HepG2 (cell line): ENCODE results near the gene CHKA. TPM values are rescaled to one million over a fixed set of nuclear protein-coding genes. Genes with fewer than 3 reads are reported as not detected.

Source experiments
- FOXO1 ChIP-seq: sonication (generic); formaldehyde crosslinking; IDR thresholded peaks from 2 replicates; pipeline ENCODE4 v1.4.0; 2020; ENCODE audit warnings: missing genetic modification reagents
- IRX3 ChIP-seq: sonication (generic); formaldehyde crosslinking; IDR thresholded peaks from 2 replicates; pipeline ENCODE4 v1.8.1; 2023; ENCODE audit warnings: mild to moderate bottlenecking, low read depth, missing genetic modification reagents, borderline replicate concordance
- KDM5A ChIP-seq: fragments of 200-600 bp; sonication (generic); IDR thresholded peaks from 2 replicates; pipeline ENCODE4 v1.7.0; 2018; ENCODE audit warnings: antibody characterized with exemption, mild to moderate bottlenecking, low read length, borderline replicate concordance
- KDM5B ChIP-seq: sonication (generic); formaldehyde crosslinking; IDR thresholded peaks from 2 replicates; pipeline ENCODE4 v1.4.0; 2020; ENCODE audit warnings: missing genetic modification reagents, mild to moderate bottlenecking, borderline replicate concordance
- KLF16 ChIP-seq, 2 experiments: sonication (generic) in 1 of 2; formaldehyde crosslinking in 1 of 2; IDR thresholded peaks; 2 replicates each; pipeline versions ENCODE4 v1.6.1 to v1.8.0; 2016 to 2023; ENCODE audit warnings: missing genetic modification reagents in 2 of 2, missing compliant biosample characterization in 1 of 2
- MAF1 ChIP-seq: sonication (generic); formaldehyde crosslinking; IDR thresholded peaks from 2 replicates; pipeline ENCODE4 v1.5.0; 2020; ENCODE audit warnings: missing genetic modification reagents, borderline replicate concordance
- NCOA5 ChIP-seq: sonication (generic); formaldehyde crosslinking; IDR thresholded peaks from 2 replicates; pipeline ENCODE4 v1.4.0; 2020; ENCODE audit warnings: missing genetic modification reagents
- REPIN1 ChIP-seq: sonication (generic); formaldehyde crosslinking; IDR thresholded peaks from 2 replicates; pipeline ENCODE4 v1.8.0; 2022; ENCODE audit warnings: missing genetic modification reagents, low read depth, mild to moderate bottlenecking, borderline replicate concordance
- SRSF1 ChIP-seq: fragments of 200-400 bp; formaldehyde crosslinking; optimal IDR thresholded peaks from 2 replicates; pipeline ENCODE3; 2017; ENCODE audit warnings: mild to moderate bottlenecking, low read depth, low read length, moderate library complexity
- ZBTB2 ChIP-seq: sonication (generic); formaldehyde crosslinking; IDR thresholded peaks from 2 replicates; pipeline ENCODE4 v1.8.0; 2022; ENCODE audit warnings: low read depth, missing genetic modification reagents
- ZBTB42 ChIP-seq: sonication (generic); formaldehyde crosslinking; IDR thresholded peaks from 2 replicates; pipeline ENCODE4 v1.5.0; 2020; ENCODE audit warnings: mild to moderate bottlenecking, missing genetic modification reagents
- ZFP82 ChIP-seq: sonication (generic); formaldehyde crosslinking; IDR thresholded peaks from 2 replicates; pipeline ENCODE4 v1.5.1; 2020; ENCODE audit warnings: mild to moderate bottlenecking, missing genetic modification reagents, borderline replicate concordance
- ZMAT5 ChIP-seq: sonication (generic); formaldehyde crosslinking; IDR thresholded peaks from 2 replicates; pipeline ENCODE4 v1.5.0; 2020; ENCODE audit warnings: mild to moderate bottlenecking, low read depth, missing genetic modification reagents, borderline replicate concordance
- ZMYM4 ChIP-seq: sonication (generic); formaldehyde crosslinking; IDR thresholded peaks from 2 replicates; pipeline ENCODE4 v1.8.1; 2023; ENCODE audit warnings: mild to moderate bottlenecking, missing genetic modification reagents
- ZNF569 ChIP-seq: sonication (generic); formaldehyde crosslinking; IDR thresholded peaks from 2 replicates; pipeline ENCODE4 v1.5.0; 2020; ENCODE audit warnings: mild to moderate bottlenecking, missing genetic modification reagents, moderate library complexity, borderline replicate concordance
- polyA plus RNA-seq, 8 experiments: library from polyadenylated mRNA; depleted of rRNA in 3 of 8; stranded (reverse) in 7 of 8; unstranded in 1 of 8; fragments of >200 nt; fragmentation: Illumina TruSeq in 4 of 8; extraction: Trizol in 4 of 8; gene quantifications; 2 replicates each; pipeline versions ENCODE4 v1.2.1 to v1.2.3, GENCODE V29; 2011 to 2016; ENCODE audit warnings: low read depth in 4 of 8, missing spikeins in 1 of 8, mixed read lengths in 1 of 8; ENCODE audit not compliant: insufficient read depth in 1 of 8
- total RNA-seq, 5 experiments: library from RNA; depleted of rRNA; stranded (reverse); fragments of >200 nt; fragmentation: Illumina TruSeq; extraction: Trizol; gene quantifications; 2 replicates each; pipeline ENCODE4 v1.2.3, GENCODE V29; 2016; ENCODE audit warnings: low read depth in 1 of 5
- TF ChIP-seq, protein P1 (sequence below): sonication (generic); formaldehyde crosslinking; IDR thresholded peaks from 2 replicates; pipeline ENCODE4 v1.4.0; 2020; ENCODE audit warnings: missing genetic modification reagents, borderline replicate concordance
- TF ChIP-seq, protein P2 (sequence below), 2 experiments: sonication (generic) in 1 of 2; formaldehyde crosslinking in 1 of 2; IDR thresholded peaks; 2 replicates each; pipeline versions ENCODE4 v1.4.0 to v1.6.1; 2016 to 2020; ENCODE audit warnings: borderline replicate concordance in 1 of 2, low read depth in 1 of 2, mild to moderate bottlenecking in 1 of 2, missing genetic modification reagents in 1 of 2

Gene CHKA
- total and polyA plus RNA-seq, 2 of the 13 experiments (the other 11 are each of a cell fraction or from before 2014, with no cell fraction given), result 71.6 to 92.7 TPM

DNA sequence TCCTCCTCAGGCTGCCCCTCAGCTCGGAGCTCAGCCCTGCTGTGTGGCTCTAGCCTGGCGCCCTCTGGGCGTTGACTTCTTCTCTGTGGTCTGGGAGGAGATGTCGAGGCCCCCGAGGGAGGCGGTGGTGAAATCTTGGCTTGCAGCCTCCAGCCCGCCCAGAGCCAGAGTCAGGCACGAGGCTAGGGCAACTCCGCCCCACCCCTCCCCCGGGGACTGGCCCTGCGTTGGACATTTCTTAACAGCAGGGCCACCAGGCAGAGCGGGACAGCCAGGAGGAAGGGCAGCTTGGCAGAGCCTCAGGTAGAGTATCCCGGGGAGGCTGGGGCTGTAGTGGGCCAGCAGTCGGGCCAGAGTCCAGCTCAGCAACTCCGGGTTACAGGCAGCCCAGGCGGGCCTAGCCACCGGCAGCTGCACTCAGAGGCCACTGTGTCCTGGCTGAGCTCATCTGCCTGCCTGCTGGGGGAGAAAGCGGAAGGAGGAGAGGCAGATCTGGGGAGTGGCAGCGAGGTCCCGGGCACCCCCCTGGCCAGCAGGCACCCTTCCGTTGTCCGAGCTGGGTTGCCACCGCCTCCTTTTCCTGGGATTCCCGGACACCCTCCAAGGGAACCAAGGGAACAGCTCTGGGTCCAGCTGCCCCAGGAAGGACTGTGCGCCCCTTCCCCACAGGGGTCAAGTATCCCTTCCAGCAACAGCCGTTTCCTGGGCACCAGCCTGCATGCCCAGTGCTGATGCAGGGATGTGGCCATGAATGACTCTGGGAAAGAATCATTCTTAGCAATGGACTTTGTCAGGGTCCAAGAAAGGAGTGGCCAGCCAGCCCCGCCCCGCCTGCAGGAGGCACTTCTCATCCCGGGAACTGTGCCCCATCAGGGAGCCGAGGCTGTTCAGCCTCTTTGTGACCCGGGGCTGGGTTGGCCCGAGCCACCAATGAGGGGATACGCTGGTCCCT, 110.8 kb downstream of the CHKA start, which contains the start of gene ALDH3B1 (continued):
- no peak for TF ChIP-seq ZNF569 (CRISPR knock-in tag)
- no peak for TF ChIP-seq ZFP82 (CRISPR knock-in tag)
- TF ChIP-seq, protein P1, sequence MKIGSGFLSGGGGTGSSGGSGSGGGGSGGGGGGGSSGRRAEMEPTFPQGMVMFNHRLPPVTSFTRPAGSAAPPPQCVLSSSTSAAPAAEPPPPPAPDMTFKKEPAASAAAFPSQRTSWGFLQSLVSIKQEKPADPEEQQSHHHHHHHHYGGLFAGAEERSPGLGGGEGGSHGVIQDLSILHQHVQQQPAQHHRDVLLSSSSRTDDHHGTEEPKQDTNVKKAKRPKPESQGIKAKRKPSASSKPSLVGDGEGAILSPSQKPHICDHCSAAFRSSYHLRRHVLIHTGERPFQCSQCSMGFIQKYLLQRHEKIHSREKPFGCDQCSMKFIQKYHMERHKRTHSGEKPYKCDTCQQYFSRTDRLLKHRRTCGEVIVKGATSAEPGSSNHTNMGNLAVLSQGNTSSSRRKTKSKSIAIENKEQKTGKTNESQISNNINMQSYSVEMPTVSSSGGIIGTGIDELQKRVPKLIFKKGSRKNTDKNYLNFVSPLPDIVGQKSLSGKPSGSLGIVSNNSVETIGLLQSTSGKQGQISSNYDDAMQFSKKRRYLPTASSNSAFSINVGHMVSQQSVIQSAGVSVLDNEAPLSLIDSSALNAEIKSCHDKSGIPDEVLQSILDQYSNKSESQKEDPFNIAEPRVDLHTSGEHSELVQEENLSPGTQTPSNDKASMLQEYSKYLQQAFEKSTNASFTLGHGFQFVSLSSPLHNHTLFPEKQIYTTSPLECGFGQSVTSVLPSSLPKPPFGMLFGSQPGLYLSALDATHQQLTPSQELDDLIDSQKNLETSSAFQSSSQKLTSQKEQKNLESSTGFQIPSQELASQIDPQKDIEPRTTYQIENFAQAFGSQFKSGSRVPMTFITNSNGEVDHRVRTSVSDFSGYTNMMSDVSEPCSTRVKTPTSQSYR (CRISPR knock-in tag), result peak; percentile 49; the same call in 1 of the 2 replicates
- TF ChIP-seq FOXO1 (CRISPR knock-in tag), result no peak
- TF ChIP-seq KLF16 (CRISPR knock-in tag; IDR thresholded peaks at IDR 0.05), result no peak
- TF ChIP-seq NCOA5 (CRISPR knock-in tag), result no peak
- peak; percentile 75; the same call in 1 of the 2 replicates for TF ChIP-seq KDM5B
- no peak for TF ChIP-seq ZBTB2
- TF ChIP-seq, protein P2, sequence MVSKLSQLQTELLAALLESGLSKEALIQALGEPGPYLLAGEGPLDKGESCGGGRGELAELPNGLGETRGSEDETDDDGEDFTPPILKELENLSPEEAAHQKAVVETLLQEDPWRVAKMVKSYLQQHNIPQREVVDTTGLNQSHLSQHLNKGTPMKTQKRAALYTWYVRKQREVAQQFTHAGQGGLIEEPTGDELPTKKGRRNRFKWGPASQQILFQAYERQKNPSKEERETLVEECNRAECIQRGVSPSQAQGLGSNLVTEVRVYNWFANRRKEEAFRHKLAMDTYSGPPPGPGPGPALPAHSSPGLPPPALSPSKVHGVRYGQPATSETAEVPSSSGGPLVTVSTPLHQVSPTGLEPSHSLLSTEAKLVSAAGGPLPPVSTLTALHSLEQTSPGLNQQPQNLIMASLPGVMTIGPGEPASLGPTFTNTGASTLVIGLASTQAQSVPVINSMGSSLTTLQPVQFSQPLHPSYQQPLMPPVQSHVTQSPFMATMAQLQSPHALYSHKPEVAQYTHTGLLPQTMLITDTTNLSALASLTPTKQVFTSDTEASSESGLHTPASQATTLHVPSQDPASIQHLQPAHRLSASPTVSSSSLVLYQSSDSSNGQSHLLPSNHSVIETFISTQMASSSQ (IDR thresholded peaks at IDR 0.05; ENCODE audit: low read depth), result no peak
- TF ChIP-seq, protein P2 (CRISPR knock-in tag; IDR thresholded peaks at IDR 0.05; ENCODE audit: borderline replicate concordance), result no peak; the same call in 1 of the 2 replicates
- no peak; the same call in 1 of the 2 replicates for TF ChIP-seq MAF1
- TF ChIP-seq ZMYM4 (CRISPR knock-in tag), result peak; percentile 50
- TF ChIP-seq ZBTB42 (CRISPR knock-in tag), result no peak
- no peak for TF ChIP-seq IRX3 (CRISPR knock-in tag)
- peak; percentile 85 for TF ChIP-seq SRSF1
- TF ChIP-seq KDM5A, result no peak
- TF ChIP-seq REPIN1 (CRISPR knock-in tag), result peak; percentile 45; the same call in 1 of the 2 replicates
- no peak for TF ChIP-seq ZMAT5 (CRISPR knock-in tag)
